ENCODE measurements around the gene IRF8.

GRCh38 chr16:85906349-85906748 lies 7.4 kb downstream of the IRF8 start:
- TF ChIP-seq CTCF (IDR thresholded peaks at IDR 0.05; ENCODE audit: insufficient read depth, low read depth, low read length) (no peak), EZH2 (IDR thresholded peaks at IDR 0.05; ENCODE audit: insufficient read depth, low read length) (no peak)

Measured in astrocyte (in vitro differentiated cells and primary cell).